GM13976 (cell line): ENCODE results near the gene CDK14.

Experiments
- DNase-seq: peaks from one replicate; pipeline ENCODE4 v3.0.0; 2012; ENCODE audit warnings: low spot score
- CTCF ChIP-seq: IDR thresholded peaks from 2 replicates; pipeline ENCODE4 v1.5.1; 2012; ENCODE audit warnings: borderline replicate concordance, mild to moderate bottlenecking; ENCODE audit not compliant: insufficient read depth; ENCODE audit errors: extremely low read depth, missing control alignments, control extremely low read depth
- in situ Hi-C: fragments of 300-500 bp; cut with MboI; formaldehyde crosslinking; loops from one replicate; pipeline ENCODE4 v1.12.0; 2022; ENCODE audit warnings: low sequenced_read_pairs, mixed read lengths, inconsistent platforms; ENCODE audit not compliant: unreplicated experiment

CDK14 gene

GRCh38 chr7:91196058-91196457, 599.9 kb downstream of the CDK14 start:
- no peak for DNase-seq
- no peak for TF ChIP-seq CTCF
- in situ Hi-C loops = no loop called here

- DNase-seq = no peak
- in situ Hi-C loops = no loop called here
- no peak for TF ChIP-seq CTCF
These were observed 602.2 kb downstream of the CDK14 start for GRCh38 chr7:91198371-91198770.

- no peak for DNase-seq
- in situ Hi-C loops = no loop called here
- TF ChIP-seq CTCF = no peak
These were observed 603.5 kb downstream of the CDK14 start for GRCh38 chr7:91199601-91200000.

GRCh38 chr7:91201442-91202113, 605.5 kb downstream of the CDK14 start:
- no peak for DNase-seq
- in situ Hi-C loops = no loop called here
- TF ChIP-seq CTCF = no peak

- no peak for DNase-seq
- TF ChIP-seq CTCF = no peak
- in situ Hi-C loops = no loop called here
These were observed 610.3 kb downstream of the CDK14 start for GRCh38 chr7:91206361-91206960.

- no peak for TF ChIP-seq CTCF
- in situ Hi-C loops = no loop called here
- DNase-seq = no peak
These were observed 616.5 kb downstream of the CDK14 start for GRCh38 chr7:91212582-91212981.
